NK-92 treated with Interleukin-12 subunit alpha and Interleukin-12 subunit beta, amount 100 ng/mL, for 24 hours (cell line): ENCODE measurements around the gene ANO2.
"Not testable (repeated sequence)": the region's sequence is repeated elsewhere in the genome, so short reads cannot be mapped to it uniquely, and the experiment has no call there.

Experiments
- DNase-seq: peaks from one replicate; lab custom pipeline; 2025; lab: John Stamatoyannopoulos, UW

The ANO2 gene

GRCh38 chr12:5723071-5723470, 222.0 kb downstream of the ANO2 start:
- no peak for DNase-seq

GRCh38 chr12:5720381-5721005, 224.6 kb downstream of the ANO2 start:
- no peak for DNase-seq

GRCh38 chr12:5718680-5719079, 226.4 kb downstream of the ANO2 start:
- no peak for DNase-seq

DNA sequence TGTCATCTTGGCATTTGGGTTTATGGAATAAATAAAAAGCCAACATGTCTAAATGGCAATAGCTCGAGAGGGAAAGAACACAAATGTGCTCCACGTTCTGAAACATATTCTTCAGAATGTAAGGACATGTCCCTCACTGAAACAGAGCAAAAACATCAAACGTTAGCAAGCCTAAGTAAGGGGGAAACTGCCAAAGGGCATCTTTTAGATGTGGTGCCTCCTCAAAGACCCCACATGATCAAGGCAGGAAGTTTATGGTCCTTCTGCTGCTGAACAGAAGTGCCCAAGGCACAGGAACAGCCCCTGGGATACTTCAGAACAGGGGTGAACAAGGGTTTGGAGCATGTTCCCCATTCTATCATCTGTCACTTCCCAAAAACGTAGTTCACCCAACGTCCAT, 227.0 kb downstream of the ANO2 start:
- no peak for DNase-seq

DNA sequence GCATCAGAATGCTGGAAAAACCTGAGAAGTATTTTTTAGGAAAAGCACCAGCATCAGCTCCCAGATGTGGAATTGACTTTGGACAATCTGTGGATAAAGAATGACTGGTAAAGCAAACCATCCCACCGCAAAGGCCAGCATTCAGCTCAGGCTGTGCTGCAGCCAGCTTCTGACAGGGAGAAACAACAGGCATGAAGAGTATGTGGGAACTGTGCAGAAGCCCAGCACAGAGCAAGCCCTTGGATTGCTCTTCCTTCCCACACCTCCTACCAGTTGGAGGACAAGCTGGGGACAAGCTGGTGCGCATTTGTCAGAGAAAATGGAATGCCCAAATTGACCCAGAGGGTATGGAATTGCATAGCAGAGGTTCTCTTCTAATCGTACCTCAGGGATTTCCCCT, 228.1 kb downstream of the ANO2 start:
- DNase-seq = no peak

DNA sequence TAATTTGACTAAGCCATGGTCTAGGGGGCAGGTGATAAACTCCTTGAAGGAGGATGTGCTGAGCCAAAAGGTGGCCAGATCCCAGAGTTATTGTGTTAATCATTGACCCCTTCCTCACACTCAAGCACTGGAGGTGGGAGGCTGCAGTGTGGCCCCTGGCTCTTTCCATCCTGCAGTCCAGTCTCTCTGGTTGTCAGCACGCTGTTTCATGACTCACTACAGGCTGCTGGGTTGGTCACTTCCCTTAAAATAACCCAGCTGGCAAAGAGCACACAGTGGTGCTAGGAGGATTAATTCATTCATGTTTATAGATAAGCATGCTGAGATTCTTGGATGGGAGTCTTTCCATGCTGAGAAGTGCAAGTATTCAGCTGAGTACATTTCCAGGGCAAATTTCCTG, 228.9 kb downstream of the ANO2 start:
- DNase-seq = no peak

GRCh38 chr12:5715021-5715420, 230.0 kb downstream of the ANO2 start:
- DNase-seq = no peak

DNA sequence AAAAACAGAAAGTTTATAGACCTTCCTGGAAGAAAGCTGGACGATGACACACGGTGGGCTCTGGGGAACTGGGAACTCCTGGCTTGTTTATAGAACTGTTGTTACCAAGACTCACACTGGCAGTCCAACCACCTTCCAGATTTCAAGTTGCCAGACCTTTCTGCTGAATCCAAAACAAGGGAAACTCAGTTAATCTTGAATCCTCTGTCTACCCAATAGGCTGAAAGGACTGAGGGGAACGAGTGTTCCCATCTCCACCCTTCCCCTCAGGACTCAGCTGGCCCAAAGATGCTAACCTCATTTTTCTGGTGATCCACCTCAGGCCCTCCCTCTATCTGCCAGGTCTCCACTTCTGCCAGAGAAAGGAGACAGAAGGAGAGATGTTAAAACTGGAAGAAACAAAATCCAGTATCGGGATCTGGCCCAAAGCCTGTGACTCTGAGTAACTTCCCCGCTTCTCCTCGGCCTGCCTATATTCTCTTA, 231.4 kb downstream of the ANO2 start:
- DNase-seq = no peak

GRCh38 chr12:5710260-5710878, 234.7 kb downstream of the ANO2 start:
- no peak for DNase-seq

DNA sequence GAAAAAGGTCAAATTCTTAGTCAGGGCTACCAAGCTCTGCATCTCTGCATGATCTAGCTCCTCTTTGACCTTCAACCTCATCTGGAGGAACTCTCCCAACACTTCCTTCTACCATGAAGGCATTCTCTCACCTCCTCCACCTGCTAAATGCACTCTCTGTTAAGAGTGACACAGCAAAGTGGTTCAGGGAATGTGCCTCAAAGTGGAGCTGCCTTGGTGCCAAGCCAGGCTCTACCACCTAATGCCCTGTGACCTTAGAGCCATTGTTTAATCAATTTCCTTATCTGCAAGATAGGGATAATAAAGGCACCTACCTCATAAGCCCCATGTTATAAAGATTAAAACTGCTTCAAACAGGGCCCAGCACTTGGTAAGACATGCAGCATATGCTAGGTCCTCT, 236.7 kb downstream of the ANO2 start:
- DNase-seq = no peak

DNA sequence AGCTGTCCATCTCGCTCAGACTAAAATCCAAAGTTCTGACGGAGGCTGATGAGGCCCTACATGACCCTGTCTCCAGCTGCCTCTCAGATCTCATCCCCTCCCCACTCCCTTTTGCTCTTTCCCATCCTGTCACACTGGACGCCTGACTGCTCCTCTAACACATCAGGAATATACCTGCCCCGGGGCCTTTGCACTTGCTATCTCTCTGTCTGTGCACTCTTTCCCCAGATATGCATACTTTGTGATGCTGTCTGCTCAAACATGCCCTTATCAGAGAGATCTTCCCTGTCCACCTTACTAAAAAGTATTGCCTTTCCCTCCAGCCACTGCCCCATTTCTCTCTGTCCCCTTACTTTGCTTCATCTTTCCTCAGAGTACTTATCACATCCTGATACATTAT, 238.8 kb downstream of the ANO2 start:
- no peak for DNase-seq

DNA sequence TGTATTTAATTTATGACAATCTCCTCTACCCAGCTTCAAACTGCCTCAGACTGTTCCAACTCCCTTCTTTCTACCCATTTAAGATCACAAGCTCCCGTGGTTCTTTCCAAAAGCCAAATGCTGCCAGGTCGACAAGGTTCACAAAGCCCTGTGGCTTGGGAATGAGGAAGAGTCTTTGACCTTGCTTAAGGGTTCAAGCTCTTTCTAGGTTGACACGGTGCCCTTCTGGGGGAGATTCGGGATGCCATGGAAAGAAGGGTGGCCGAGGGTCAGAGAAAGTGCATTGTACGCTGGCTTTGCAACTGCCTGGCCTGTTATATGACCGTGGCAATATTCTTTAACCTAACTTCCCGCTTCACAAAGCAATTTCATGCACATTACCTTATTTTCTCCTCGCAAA, 239.3 kb downstream of the ANO2 start:
- no peak for DNase-seq

- no peak for DNase-seq
These were observed 250.2 kb downstream of the ANO2 start for GRCh38 chr12:5694759-5695409.

DNA sequence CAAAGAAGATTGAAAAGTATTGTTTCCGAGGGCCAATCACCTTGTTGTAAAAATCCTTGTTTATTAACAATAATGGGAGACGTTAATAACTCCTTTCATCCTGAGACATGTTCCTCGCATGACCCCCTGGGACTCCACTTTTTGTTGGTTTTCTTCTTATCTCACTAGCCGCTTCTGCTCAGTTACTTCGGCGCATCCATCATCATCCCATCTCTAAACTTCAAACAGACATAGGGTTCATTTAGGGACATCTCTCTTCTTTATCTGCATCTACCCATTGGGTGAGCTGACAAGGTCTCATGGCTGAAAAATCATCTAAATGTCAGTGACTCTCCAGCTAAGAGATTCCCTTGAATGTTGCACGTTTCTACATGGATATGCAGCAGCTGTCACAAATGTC, 252.2 kb downstream of the ANO2 start:
- no peak for DNase-seq

- DNase-seq = no peak
These were observed 253.1 kb downstream of the ANO2 start for GRCh38 chr12:5691943-5692342.

GRCh38 chr12:5690240-5690639, 254.8 kb downstream of the ANO2 start:
- no peak for DNase-seq

DNA sequence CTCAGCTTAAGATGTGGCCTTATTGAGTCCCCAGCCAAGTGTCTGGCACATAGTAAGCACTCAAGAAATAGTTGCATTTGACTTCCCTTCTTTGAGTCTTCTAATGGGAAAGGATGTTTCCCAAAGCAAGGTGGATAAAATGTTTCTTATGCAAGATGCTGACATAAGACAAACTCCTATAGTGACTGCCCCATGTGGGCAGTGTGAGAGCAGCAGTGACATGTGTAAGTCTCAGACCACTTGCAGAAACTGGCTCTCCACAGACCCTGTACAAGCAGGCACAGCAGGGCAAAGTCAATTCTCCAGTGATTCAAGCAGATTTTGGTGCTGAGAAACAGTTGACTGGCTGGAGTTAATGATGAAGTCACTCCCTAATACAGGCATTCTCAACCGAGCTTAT, 255.3 kb downstream of the ANO2 start:
- no peak for DNase-seq

DNA sequence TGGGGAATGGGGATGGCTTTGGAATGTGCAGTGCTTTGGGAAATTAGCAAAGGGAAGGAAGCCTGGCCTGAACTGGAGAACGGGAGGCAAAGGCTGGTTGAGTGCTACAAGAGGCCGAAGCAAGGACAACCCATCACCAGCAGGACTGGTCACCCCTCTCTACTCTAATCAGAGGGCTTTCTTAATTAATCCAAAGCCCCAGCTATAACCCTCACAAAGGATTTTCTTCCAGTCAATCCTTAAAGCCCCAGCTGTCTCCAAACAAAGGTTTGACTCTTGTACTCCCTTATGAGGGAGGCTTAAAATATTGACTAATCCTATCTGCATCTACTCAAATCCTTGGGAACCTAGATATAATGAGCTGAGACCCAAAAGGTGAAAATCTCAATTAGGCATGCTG, 256.8 kb downstream of the ANO2 start:
- DNase-seq = no peak

DNA sequence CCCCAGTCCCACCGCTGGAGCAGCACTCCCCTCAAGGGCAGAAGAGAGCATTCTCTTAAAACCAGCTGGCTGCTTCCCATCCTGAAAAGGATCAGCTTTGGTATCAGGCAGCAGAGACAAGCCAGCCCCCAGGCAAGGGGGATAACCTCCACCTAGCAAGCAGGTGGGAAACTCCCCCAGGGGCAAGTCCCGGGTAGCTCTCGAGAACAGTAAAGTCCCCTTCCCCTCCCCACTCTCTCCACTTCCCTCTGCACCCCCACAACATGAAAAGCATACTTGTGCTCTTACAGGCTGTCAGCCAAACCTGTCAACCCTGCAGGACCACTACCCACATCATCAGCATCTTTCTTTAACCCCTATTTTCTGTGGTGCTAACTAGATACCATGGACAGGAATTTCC, 259.1 kb downstream of the ANO2 start:
- no peak for DNase-seq

- DNase-seq = no peak
These were observed 260.1 kb downstream of the ANO2 start for GRCh38 chr12:5684989-5685388.

- DNase-seq = no peak
These were observed 262.5 kb downstream of the ANO2 start for GRCh38 chr12:5682581-5682980.

DNA sequence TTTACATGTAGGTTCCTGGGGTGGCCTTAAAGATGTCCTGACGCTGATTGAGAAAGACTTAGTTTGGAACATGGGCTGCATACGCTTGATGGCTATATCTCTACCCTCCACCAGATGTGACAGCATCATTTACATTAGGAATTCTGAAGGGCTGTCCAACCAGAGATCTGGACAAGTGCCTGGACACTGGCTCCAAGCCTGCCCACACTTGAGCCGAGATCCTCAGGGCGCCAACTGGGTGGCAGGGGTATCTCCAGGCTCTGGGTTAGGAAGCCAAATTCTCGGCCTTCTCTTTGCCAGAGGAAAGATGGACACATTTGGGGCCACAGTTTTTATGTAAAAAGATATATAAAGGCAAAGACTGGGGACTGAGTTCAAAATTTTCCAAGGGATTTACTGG, 266.9 kb downstream of the ANO2 start:
- DNase-seq = no peak

DNA sequence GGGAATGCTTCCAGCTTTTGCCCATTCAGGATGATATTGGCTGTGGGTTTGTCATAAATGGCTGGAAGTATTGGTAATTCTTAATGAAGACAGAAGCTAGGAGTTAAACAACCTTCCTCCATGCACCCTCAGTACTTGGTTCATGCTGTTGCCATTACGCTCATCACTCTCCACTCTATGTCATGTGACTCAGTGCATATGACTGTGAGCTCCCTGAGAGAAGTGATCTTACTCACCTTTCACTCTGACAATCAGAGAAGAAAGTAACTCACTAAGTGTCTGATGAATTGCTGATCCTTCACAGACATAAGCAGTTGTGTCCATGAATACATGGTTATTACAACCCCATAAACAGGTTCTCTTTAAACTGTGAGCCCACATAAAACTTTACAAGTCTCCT, 275.4 kb downstream of the ANO2 start:
- DNase-seq = not testable (repeated sequence)

DNA sequence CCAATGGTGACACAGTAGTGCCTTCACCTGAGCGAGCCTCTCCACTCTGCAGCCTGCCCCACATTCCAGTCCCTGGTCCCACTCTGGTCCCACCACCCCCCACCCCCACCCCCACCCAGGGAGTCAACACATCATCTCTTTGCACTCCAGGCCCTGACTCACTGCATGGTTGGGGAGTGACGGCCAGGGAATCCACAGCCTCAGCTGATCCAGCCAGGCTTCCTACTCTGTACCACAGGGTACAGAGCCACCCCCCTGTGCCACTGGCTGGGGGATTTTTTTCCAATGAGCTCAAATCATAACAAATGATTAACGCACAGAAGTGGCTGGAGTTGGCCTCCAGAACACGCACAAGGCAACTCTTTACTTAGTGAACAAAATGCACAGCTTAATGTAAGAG, 279.4 kb downstream of the ANO2 start:
- no peak for DNase-seq
